Fibroblast of lung (primary cell): Measurements from ENCODE around the gene NIPAL3. TPM values are rescaled to one million over a fixed set of nuclear protein-coding genes. Genes with fewer than 3 reads are reported as not detected.
A peak's percentile ranks its signal among the peaks of the same experiment; 100 is the strongest.

ENCODE experiments used
- DNase-seq, 2 donors: peaks; one replicate each; pipeline versions ENCODE4 v3.0.0 to v3.0.0-alpha.2; 2010; ENCODE audit warnings: low read depth in 2 of 2
- H2AFZ ChIP-seq: 2 replicates; pipeline ENCODE4 v1.5.1; 2012; ENCODE audit warnings: low read length, control low read depth, inconsistent platforms
- H3K27ac ChIP-seq: 2 replicates; pipeline ENCODE4 v1.5.1; 2011; ENCODE audit warnings: low read length, control low read depth; ENCODE audit not compliant: insufficient read depth
- H3K27me3 ChIP-seq: 2 replicates; pipeline ENCODE4 v1.5.1; 2011; ENCODE audit warnings: mild to moderate bottlenecking, low read length; ENCODE audit not compliant: control insufficient read depth, insufficient read depth
- H3K36me3 ChIP-seq: 2 replicates; pipeline ENCODE4 v1.5.1; 2011; ENCODE audit warnings: low read length; ENCODE audit not compliant: control insufficient read depth, insufficient read depth
- H3K4me1 ChIP-seq: 2 replicates; pipeline ENCODE4 v1.5.1; 2011; ENCODE audit warnings: low read length; ENCODE audit not compliant: control insufficient read depth, insufficient read depth; ENCODE audit errors: extremely low read depth
- H3K4me2 ChIP-seq: 2 replicates; pipeline ENCODE4 v1.5.1; 2011; ENCODE audit warnings: low read length, control low read depth; ENCODE audit not compliant: insufficient read depth; ENCODE audit errors: extremely low read depth
- H3K4me3 ChIP-seq, 4 experiments: fragments of 200-600 bp in 1 of 4; sonication (generic) in 1 of 4; replicated peaks in 1 of 4; 2 replicates each; pipeline ENCODE4 v1.5.1; 2011 to 2016; ENCODE audit warnings: low read length in 4 of 4, low read depth in 3 of 4, mild to moderate bottlenecking in 3 of 4, control low read depth in 2 of 4, inconsistent platforms in 1 of 4, mixed read lengths in 1 of 4; ENCODE audit not compliant: insufficient read depth in 1 of 4; ENCODE audit errors: control extremely low read depth in 1 of 4
- H3K79me2 ChIP-seq: 2 replicates; pipeline ENCODE4 v1.5.1; 2012; ENCODE audit warnings: mild to moderate bottlenecking, low read length, inconsistent platforms; ENCODE audit not compliant: control insufficient read depth, insufficient read depth
- H3K9ac ChIP-seq: 2 replicates; pipeline ENCODE4 v1.5.1; 2011; ENCODE audit warnings: mild to moderate bottlenecking, low read length, control low read depth; ENCODE audit not compliant: insufficient read depth
- H3K9me3 ChIP-seq: 2 replicates; pipeline ENCODE4 v1.5.1; 2012; ENCODE audit warnings: low read depth, low read length; ENCODE audit not compliant: control insufficient read depth, insufficient read depth
- H4K20me1 ChIP-seq: 2 replicates; pipeline ENCODE4 v1.5.1; 2011; ENCODE audit warnings: low read length; ENCODE audit not compliant: control insufficient read depth, insufficient read depth; ENCODE audit errors: extremely low read depth
- CTCF ChIP-seq, 2 donors: IDR thresholded peaks in 1 of 2; conservative IDR thresholded peaks in 1 of 2; 1 replicate in 1 of 2; 2 replicates in 1 of 2; pipeline ENCODE4 v1.5.1; 2011 to 2012; ENCODE audit warnings: low read length in 2 of 2, control low read depth in 1 of 2, inconsistent platforms in 1 of 2, low read depth in 1 of 2, mild to moderate bottlenecking in 1 of 2
- EZH2 ChIP-seq: IDR thresholded peaks from 2 replicates; pipeline ENCODE4 v1.5.1; 2012; ENCODE audit warnings: low read length, control low read depth, mild to moderate bottlenecking; ENCODE audit errors: missing control alignments
- polyA plus RNA-seq, 2 donors: library from polyadenylated mRNA; depleted of rRNA in 1 of 2; stranded (reverse) in 1 of 2; unstranded in 1 of 2; fragments of >200 nt; gene quantifications; 2 replicates each; pipeline ENCODE4 v1.2.1, GENCODE V29; 2011 to 2012; ENCODE audit warnings: missing spikeins in 1 of 2
- total RNA-seq: library from RNA; depleted of rRNA; stranded (reverse); fragments of >200 nt; gene quantifications from 2 replicates; pipeline ENCODE4 v1.2.1, GENCODE V29; 2014

NIPAL3 gene
- total and polyA plus RNA-seq, 2 donors (not counting 1 experiment from before 2014, with no cell fraction given) = 65.3 to 85.2 TPM

- Histone ChIP-seq H2AFZ (no peak overlapping the region), H3K4me2 (no peak overlapping the region)
- TF ChIP-seq CTCF (conservative IDR thresholded peaks at IDR 0.05 in 1 of 2, IDR thresholded peaks at IDR 0.05 in 1 of 2; ENCODE audit: low read depth in 1 of 2, low read length in 2 of 2) = no peak
- no peak for TF ChIP-seq EZH2
Observed at GRCh38 chr1:24463776-24464735, 48.5 kb downstream of the NIPAL3 start.

GRCh38 chr1:24465099-24465498 is 49.5 kb downstream of the NIPAL3 start:
- Histone ChIP-seq H3K79me2 (no peaks in the 10 kb centered on the region), H3K9ac (no peak overlapping the region), H3K27me3 (no peaks in the 10 kb centered on the region), H3K4me2 (no peak overlapping the region), H4K20me1 (no peaks in the 10 kb centered on the region), H3K4me3 (no peak overlapping the region), H3K27ac (no peak overlapping the region), H2AFZ (no peak overlapping the region), H3K36me3 (peaks cover 7% of the 10 kb centered on the region), H3K9me3 (no peaks in the 10 kb centered on the region), H3K4me1 (no peaks in the 10 kb centered on the region)
- TF ChIP-seq CTCF (conservative IDR thresholded peaks at IDR 0.05 in 1 of 2, IDR thresholded peaks at IDR 0.05 in 1 of 2; ENCODE audit: low read depth in 1 of 2, low read length in 2 of 2) = no peak
- TF ChIP-seq EZH2 = no peak
- no peak for DNase-seq

More at GRCh38 chr1:24463776-24464735, 48.5 kb downstream of the NIPAL3 start:
- H3K4me3 ChIP-seq = no peak overlapping the region
- no peaks in the 10 kb centered on the region for H3K27me3 ChIP-seq
- H4K20me1 ChIP-seq = no peaks in the 10 kb centered on the region
- H3K27ac ChIP-seq = no peak overlapping the region
- no peaks in the 10 kb centered on the region for H3K4me1 ChIP-seq
- H3K79me2 ChIP-seq = no peaks in the 10 kb centered on the region
- no peaks in the 10 kb centered on the region for H3K9me3 ChIP-seq
- peak in 1 of 2 donors; percentile 41 for DNase-seq
- peaks cover 10% of the 10 kb centered on the region for H3K36me3 ChIP-seq
- no peak overlapping the region for H3K9ac ChIP-seq

GRCh38 chr1:24465638-24466037 is 50.0 kb downstream of the NIPAL3 start:
- Histone ChIP-seq H4K20me1 (no peaks in the 10 kb centered on the region), H2AFZ (no peak overlapping the region), H3K36me3 (peaks cover 5% of the 10 kb centered on the region), H3K9me3 (no peaks in the 10 kb centered on the region), H3K4me2 (no peak overlapping the region), H3K9ac (no peak overlapping the region), H3K27ac (no peak overlapping the region), H3K4me1 (no peaks in the 10 kb centered on the region), H3K79me2 (no peaks in the 10 kb centered on the region), H3K4me3 (no peak overlapping the region), H3K27me3 (no peaks in the 10 kb centered on the region)
- TF ChIP-seq CTCF (conservative IDR thresholded peaks at IDR 0.05 in 1 of 2, IDR thresholded peaks at IDR 0.05 in 1 of 2; ENCODE audit: low read depth in 1 of 2, low read length in 2 of 2) = no peak
- no peak for TF ChIP-seq EZH2
- no peak for DNase-seq
